Stimulated activated CD4-positive, alpha-beta T cell treated with anti-CD3 and anti-CD28 coated beads, TNF-alpha, amount 100 ng/mL, for 4 hours (primary cell): Measurements from ENCODE around the gene IKZF1.

Experiments used
- DNase-seq, 3 experiments: peaks; one replicate each; pipeline ENCODE4 v3.0.0-alpha.2; 2020; ENCODE audit warnings: low read depth in 3 of 3

IKZF1 gene

GRCh38 chr7:50308532-50309385, 4.2 kb downstream of the IKZF1 start:
- no peak for DNase-seq

GRCh38 chr7:50309721-50310120, 5.2 kb downstream of the IKZF1 start:
- DNase-seq, result no peak

DNA sequence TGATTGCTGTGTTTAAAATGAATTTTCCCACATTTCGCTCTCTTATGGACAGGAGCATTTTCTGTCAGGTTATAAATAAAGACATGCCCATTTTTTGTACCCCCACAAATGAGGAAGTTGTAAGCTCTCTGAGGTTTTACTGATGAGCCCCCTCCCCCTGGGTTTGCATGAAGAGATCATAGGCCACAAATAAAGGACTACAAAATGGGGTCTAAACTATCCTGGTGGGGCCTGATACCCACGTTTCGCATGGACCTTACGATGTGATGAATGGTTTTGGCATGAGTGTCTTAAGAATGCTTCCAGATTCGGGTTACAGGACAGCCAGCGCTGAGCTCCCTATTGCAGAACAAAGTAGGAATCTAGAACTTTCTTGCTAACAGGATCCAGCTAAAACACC, 5.8 kb downstream of the IKZF1 start:
- no peak for DNase-seq

GRCh38 chr7:50310956-50311355, 6.4 kb downstream of the IKZF1 start:
- no peak for DNase-seq

GRCh38 chr7:50312250-50313162, 8.0 kb downstream of the IKZF1 start:
- no peak for DNase-seq

GRCh38 chr7:50314836-50315592, 10.5 kb downstream of the IKZF1 start:
- DNase-seq, result no peak

DNA sequence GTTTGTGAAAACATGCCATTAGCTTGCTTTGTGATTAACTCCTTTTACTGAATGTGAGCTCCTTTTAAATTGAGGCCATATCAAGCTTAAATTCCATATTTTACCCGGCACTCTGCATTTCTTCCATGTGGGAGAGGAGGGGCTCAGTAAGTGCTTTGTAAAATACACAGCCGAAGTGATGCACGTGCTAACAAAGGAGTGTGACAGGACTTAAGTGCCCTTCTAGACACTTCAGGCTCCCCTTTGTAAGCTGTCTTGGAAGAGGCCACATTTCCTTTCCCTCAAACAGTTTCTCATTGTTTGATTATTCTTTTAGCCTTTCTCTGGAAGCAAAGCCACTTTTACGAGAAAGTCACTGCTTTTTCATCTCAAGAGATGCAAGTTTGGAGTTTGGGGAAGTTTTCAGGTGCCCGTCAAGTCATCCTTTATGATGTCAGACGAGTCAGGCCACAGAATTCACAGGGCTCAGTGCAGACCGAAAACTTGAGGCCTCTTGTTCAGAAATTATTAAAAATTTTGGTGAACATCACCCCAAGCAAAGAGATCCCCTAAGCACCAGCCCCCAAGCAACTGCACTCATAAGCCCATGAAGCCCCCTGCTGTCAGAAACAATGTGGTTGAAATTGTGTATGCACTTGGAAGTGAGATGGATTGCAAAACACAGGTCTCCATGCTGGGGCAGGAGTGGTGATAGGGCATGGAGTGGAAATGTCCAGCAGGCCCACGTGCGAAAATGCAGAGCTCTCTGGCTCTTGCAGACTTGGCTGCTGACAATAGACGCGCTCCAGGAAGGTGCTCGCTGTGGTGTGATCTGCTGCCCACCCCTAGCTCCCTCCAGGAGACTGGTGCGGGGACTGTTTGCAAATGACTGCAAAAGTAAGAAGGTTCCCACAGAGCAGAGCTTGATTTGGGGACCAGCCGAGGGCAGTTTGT, 11.5 kb downstream of the IKZF1 start:
- no peak for DNase-seq

GRCh38 chr7:50317221-50317678, 12.7 kb downstream of the IKZF1 start:
- DNase-seq, result no peak

DNA sequence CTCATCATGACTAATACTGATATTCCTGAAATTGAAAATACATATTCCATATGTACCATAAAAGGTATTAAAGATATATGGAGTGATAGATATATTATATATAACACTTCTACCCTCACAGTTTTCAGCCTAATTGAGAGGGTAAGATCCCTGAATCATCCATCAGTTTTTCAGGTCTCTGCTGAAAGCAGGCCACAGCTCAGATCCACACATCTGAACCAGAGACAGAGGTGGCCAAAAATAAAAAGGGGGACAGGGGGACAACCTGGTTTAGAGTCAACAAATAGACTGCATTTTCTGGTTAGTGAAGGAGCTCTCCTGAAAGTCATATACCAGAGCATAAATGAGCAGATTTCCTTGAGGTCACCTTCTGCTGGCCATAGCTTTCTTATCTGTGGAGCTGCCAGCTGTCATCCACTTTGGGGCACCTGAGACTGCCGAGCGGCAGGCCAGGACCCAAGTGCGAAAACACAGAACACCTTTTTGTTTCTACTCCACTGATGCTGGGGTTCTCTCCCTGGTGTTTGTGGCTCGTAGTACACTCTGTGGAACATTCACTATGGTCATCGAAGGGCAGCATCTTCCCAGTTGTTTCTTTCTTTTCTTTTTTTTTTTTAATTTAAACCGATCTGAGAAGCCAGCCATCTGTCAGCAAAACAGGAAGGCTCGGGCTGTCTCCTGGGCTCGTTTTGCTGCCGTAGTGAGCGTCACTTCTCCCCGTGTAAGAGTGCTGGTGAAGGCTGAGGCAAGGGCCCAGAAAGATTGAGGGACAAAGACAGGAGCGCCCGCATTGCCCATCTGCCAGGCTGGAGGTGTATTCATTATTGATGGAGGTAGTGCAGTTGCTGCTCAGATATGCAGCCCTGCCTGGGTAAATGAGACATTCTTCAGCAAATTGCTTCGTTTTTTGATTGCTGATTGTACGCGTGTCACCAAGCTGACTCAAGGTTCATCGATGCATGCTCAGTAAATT, 13.5 kb downstream of the IKZF1 start:
- no peak for DNase-seq

DNA sequence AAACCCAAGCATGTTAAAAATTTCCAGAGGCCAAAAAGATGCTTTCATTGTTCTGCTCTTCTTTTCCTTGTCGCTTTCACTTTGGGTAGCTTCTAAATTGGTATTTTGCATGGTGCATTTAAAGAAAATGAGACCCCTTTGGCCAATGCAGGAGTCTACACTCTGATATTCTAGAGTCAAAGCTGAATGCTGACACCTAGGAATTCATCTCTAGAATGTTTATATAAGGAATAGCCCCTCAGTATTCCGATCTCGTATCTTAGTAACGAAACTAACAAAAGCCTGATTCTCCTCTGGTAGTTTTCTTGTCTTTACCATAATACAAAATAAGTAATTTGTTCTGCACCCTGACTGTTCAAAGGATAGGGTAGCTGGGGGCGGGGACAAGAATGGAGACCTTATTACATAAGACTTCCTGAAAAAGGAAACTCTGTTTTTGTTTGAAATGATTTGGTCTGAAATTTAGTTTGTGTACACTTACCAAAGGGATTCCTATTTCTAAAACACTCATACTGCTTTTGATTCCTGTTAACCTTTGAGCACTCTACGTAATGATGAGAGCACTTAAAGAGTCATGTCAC, 17.1 kb downstream of the IKZF1 start:
- no peak for DNase-seq

- DNase-seq, result no peak
These were observed 19.6 kb downstream of the IKZF1 start for GRCh38 chr7:50324113-50324512.

DNA sequence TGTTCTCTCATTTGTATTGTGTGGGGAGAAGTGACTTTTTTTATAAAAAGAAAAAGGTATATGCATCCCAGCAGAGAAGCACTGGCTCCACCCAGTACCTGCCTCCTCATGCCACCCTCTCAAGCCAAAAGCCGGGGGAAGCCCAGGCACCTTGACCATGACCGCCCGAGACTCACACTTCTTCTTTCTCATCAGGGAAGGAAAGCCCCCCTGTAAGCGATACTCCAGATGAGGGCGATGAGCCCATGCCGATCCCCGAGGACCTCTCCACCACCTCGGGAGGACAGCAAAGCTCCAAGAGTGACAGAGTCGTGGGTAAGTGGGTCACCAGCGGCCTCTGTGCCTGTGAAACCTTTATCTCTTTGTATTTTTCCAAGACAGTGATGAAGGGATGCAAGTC, 22.9 kb downstream of the IKZF1 start:
- DNase-seq, result no peak

DNA sequence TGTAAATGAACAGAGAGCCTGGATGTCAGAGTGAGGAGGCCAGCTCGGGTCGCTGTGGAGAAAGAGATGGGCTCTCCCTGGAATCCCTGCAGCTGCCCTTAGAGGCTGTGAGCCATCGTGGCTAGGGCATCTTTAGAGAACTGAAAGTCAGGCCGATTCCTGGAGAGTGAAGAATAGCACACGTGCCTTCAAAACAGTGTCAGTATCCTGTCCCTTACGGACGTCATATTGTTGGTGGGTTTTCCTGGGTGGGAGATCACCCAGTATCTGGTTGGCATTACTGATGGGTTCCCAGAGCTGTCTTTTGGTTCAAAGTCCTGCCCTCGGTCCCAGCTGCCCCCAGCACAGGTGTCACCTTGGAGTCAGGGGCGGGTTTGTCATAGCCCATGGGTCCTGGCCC, 25.3 kb downstream of the IKZF1 start:
- no peak for DNase-seq

- DNase-seq, result no peak
These were observed 25.7 kb downstream of the IKZF1 start for GRCh38 chr7:50330254-50330653.

- DNase-seq, result no peak
These were observed 26.2 kb downstream of the IKZF1 start for GRCh38 chr7:50330696-50331095.

GRCh38 chr7:50331564-50332208, 27.2 kb downstream of the IKZF1 start:
- no peak for DNase-seq

GRCh38 chr7:50332241-50333165, 28.0 kb downstream of the IKZF1 start:
- DNase-seq, result no peak

DNA sequence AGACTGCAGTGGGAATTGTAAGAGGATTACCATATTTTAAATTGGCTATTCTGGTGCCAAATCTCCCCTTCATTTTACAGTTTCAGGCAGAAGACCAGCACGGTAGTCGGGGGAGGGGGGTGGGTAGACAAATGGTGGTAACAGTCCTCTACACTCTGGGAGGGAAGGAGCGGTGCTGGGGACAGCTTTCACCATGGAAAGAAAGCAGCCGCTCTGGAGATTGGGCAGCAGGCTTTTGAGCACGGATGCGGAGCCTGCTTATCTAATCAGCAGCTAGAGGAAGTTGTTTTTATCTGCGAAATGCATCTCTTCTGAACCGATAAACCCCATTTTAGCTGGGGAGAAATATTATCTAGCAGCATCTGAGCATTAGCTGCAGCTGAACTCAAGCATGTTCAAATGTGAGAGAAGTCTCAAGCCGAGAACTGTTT, 28.7 kb downstream of the IKZF1 start:
- no peak for DNase-seq
